Gastrocnemius medialis (tissue), 4 donors: ENCODE data around the gene FERMT1. TPM values are rescaled to one million over a fixed set of nuclear protein-coding genes. Genes with fewer than 3 reads are reported as not detected.

Experiments
- ATAC-seq, 2 donors: fragments of 150-250 bp; one replicate each; pipeline ENCODE4 v1.9.1; 2016
- DNase-seq, 2 donors: peaks; one replicate each; pipeline ENCODE4 v3.0.0-alpha.2; 2019
- H3K27ac ChIP-seq, 4 donors: fragments of 200-600 bp; sonication (generic); 1 replicate in 1 of 4; 2 replicates in 3 of 4; pipeline ENCODE4 v1.5.1; 2016 to 2018; ENCODE audit warnings: mild to moderate bottlenecking in 2 of 4, moderate library complexity in 1 of 4
- H3K27me3 ChIP-seq, 3 donors: fragments of 200-600 bp; sonication (generic) in 2 of 3; 1 replicate in 1 of 3; 2 replicates in 2 of 3; pipeline versions ENCODE4 v1.5.1 to v1.6.0; 2016 to 2019; ENCODE audit warnings: mild to moderate bottlenecking in 1 of 3, moderate library complexity in 1 of 3
- H3K36me3 ChIP-seq, 2 donors: fragments of 200-600 bp; sonication (generic) in 1 of 2; one replicate each; pipeline ENCODE4 v1.5.1; 2017 to 2018
- H3K4me1 ChIP-seq, 2 donors: fragments of 200-600 bp; sonication (generic) in 1 of 2; one replicate each; pipeline ENCODE4 v1.5.1; 2016 to 2017; ENCODE audit warnings: mild to moderate bottlenecking in 2 of 2
- H3K4me3 ChIP-seq, 4 donors: fragments of 200-600 bp; sonication (generic) in 3 of 4; 1 replicate in 1 of 4; 2 replicates in 3 of 4; pipeline ENCODE4 v1.5.1; 2016 to 2019; ENCODE audit warnings: mild to moderate bottlenecking in 2 of 4
- H3K9me3 ChIP-seq, 3 donors: fragments of 200-600 bp; sonication (generic) in 2 of 3; 1 replicate in 1 of 3; 2 replicates in 2 of 3; pipeline ENCODE4 v1.5.1; 2016 to 2019
- POLR2A ChIP-seq, 2 donors: fragments of 450-650 bp; IDR thresholded peaks; one replicate each; pipeline ENCODE4 v1.6.1; 2017; ENCODE audit warnings: antibody characterized with exemption in 2 of 2, mild to moderate bottlenecking in 2 of 2, moderate library complexity in 2 of 2
- in situ Hi-C, 4 donors: fragments of 200-750 bp; cut with MboI; loops; one replicate each; pipeline versions ENCODE4 v1.15.0 to v1.8.0; 2017; ENCODE audit warnings: low sequenced_read_pairs in 4 of 4
- intact Hi-C: fragments of 100-400 bp; cut with DNase I; formaldehyde crosslinking; loops from one replicate; pipeline ENCODE4 v1.15.1; 2023; ENCODE audit warnings: low total_unique reads
- total RNA-seq, 4 donors: library from RNA; depleted of rRNA; stranded (reverse); fragments of >200 nt; gene quantifications; one replicate each; pipeline versions ENCODE4 v1.1.0 to v1.2.3, GENCODE V29; 2016
- TF ChIP-seq, protein P1 (sequence below), 5 experiments: fragments of 450-650 bp in 3 of 5; fragments of 200-600 bp in 2 of 5; sonication (generic) in 2 of 5; IDR thresholded peaks in 4 of 5; conservative IDR thresholded peaks in 1 of 5; 1 replicate in 4 of 5; 2 replicates in 1 of 5; pipeline ENCODE4 v1.5.1; 2016 to 2019; ENCODE audit warnings: antibody characterized with exemption in 5 of 5, mild to moderate bottlenecking in 3 of 5, moderate library complexity in 3 of 5

FERMT1 gene
- total RNA-seq, 4 donors from 2014 or later: 0.09 to 0.36 TPM; not detected in 2

DNA sequence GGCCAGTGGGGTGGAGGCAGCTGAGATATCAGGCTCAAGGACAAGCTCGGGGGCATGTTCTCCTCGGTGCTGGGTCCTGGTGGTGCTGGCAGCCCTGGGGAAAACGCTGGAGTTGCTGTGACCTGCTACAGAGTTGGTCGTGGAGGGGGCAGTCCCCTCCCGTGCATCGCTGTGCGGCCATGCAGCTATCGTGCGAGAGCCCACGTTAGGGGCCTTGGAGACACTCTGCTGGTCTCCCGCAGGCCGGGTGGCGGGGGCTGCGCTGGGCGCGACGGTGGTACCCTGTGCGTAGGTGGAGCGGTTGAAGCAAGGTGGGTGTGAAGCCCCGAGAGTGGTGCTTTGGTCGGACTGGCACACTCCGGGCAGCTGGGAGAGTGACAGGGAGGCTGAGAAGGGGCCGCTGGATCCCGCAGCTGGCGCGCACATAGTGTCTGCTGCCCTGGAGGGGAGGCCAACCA lies 81.0 kb downstream of the FERMT1 start:
- Histone ChIP-seq H3K36me3 (peaks cover 0 to 49% of the 10 kb centered on the region in 2 donors), H3K4me3 (no peak overlapping the region), H3K9me3 (no peaks in the 10 kb centered on the region), H3K27me3 (no peaks in the 10 kb centered on the region), H3K27ac (no peak overlapping the region), H3K4me1 (no peaks in the 10 kb centered on the region)
- TF ChIP-seq, protein P1, sequence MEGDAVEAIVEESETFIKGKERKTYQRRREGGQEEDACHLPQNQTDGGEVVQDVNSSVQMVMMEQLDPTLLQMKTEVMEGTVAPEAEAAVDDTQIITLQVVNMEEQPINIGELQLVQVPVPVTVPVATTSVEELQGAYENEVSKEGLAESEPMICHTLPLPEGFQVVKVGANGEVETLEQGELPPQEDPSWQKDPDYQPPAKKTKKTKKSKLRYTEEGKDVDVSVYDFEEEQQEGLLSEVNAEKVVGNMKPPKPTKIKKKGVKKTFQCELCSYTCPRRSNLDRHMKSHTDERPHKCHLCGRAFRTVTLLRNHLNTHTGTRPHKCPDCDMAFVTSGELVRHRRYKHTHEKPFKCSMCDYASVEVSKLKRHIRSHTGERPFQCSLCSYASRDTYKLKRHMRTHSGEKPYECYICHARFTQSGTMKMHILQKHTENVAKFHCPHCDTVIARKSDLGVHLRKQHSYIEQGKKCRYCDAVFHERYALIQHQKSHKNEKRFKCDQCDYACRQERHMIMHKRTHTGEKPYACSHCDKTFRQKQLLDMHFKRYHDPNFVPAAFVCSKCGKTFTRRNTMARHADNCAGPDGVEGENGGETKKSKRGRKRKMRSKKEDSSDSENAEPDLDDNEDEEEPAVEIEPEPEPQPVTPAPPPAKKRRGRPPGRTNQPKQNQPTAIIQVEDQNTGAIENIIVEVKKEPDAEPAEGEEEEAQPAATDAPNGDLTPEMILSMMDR (IDR thresholded peaks at IDR 0.05 in 4 of 5, conservative IDR thresholded peaks at IDR 0.05 in 1 of 5): no peak
- TF ChIP-seq POLR2A (IDR thresholded peaks at IDR 0.05): no peak
- intact Hi-C loops (no loop called here), in situ Hi-C loops (no loop called here)
- ATAC-seq (no peak), DNase-seq (no peak)

DNA sequence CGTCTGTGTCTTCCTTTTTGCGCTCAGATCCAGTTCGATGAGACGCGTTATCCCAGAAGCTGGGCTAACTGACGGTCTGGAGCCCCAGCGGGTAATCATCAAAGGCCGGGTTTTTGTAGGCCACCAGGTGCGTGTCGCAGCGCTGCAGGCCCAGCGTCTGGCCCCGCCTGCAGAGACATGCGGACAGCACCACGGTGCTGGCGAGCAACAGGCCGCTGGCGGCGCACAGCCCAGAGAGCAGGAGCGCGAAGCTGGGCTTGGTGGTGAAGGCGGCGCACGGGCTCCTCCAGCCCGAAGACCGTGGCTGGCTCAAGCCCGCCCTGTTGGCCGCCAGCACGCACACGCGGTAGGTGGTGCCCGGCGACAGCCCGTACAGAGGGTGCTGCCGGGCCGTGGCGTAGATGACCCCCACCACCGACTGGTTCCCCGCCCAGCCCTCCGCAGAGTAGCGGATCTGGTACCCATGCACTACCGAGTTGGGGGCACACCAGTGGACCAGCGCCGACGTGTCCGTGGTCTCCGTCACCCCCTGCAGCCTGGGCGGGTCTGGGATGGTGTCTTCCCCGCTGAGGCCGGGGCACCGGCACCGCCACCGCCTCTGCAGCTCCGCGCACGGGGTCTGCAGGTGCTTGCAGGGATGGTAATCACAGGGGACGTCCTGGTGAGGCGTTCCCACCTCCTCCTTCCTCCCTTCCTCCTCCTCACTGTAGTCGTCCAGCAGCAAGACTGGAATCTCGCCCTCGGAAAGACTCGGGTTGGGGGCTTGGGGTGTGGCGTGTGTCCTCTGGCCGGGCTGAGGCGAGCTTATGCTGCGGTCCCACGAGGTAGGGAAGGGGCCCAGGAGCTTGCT lies 81.6 kb downstream of the FERMT1 start:
- Histone ChIP-seq H3K9me3 (no peaks in the 10 kb centered on the region), H3K36me3 (peaks cover 0 to 56% of the 10 kb centered on the region in 2 donors), H3K4me3 (no peak overlapping the region), H3K4me1 (no peaks in the 10 kb centered on the region), H3K27me3 (no peaks in the 10 kb centered on the region), H3K27ac (no peak overlapping the region)
- no peak for TF ChIP-seq POLR2A (IDR thresholded peaks at IDR 0.05)
- TF ChIP-seq, protein P1 (IDR thresholded peaks at IDR 0.05 in 4 of 5, conservative IDR thresholded peaks at IDR 0.05 in 1 of 5): no peak
- in situ Hi-C loops: no loop called here
- ATAC-seq (no peak), DNase-seq (no peak)
- intact Hi-C loops: no loop called here

DNA sequence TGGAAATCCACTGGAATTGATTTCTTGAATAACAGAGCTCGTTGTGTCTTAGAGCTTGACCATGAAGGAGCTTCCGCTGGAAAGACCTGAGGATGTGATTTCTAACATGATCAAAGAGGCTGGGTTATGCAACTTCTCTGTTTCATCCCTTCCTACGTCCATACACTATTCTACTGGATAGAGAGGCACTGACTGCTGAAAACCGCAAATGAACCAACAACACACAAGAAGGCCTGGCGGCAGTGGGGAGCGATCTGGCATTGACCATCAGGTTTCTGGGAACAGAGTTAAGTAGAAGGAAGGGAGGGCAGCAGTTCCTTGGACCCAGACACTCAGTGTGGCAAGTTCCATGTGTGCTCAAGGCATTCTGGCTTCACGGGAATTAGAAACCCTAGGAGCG lies 82.3 kb downstream of the FERMT1 start:
- Histone ChIP-seq H3K27me3 (no peaks in the 10 kb centered on the region), H3K27ac (no peak overlapping the region), H3K36me3 (peaks cover 0 to 62% of the 10 kb centered on the region in 2 donors), H3K9me3 (no peaks in the 10 kb centered on the region), H3K4me3 (no peak overlapping the region), H3K4me1 (peaks cover 0 to under 1% of the 10 kb centered on the region in 2 donors)
- intact Hi-C loops: no loop called here
- in situ Hi-C loops: no loop called here
- no peak for DNase-seq
- ATAC-seq: no peak
- TF ChIP-seq, protein P1 (IDR thresholded peaks at IDR 0.05 in 4 of 5, conservative IDR thresholded peaks at IDR 0.05 in 1 of 5): no peak
- TF ChIP-seq POLR2A (IDR thresholded peaks at IDR 0.05): no peak

DNA sequence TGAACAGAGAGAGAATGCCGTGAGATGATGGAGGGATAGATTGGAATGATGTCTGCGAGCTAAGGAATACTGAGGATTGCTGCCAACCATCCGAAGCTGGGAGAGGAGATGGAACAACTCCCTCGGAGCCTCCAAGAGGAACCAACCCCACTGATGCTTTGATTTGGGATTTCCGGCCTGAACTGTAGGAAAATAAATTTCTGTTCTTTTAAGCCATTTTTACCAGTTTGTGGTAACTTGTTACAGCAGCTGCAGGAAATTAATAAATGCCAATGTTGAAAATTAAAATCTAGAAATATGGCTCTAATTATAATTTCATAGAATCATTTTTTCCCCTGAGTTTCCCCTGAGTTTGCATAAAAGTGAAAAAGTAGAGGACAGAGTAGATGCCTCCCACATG lies 83.1 kb downstream of the FERMT1 start:
- Histone ChIP-seq H3K36me3 (peaks cover 0 to 70% of the 10 kb centered on the region in 2 donors), H3K27me3 (no peaks in the 10 kb centered on the region), H3K27ac (no peak overlapping the region), H3K9me3 (no peaks in the 10 kb centered on the region), H3K4me3 (no peak overlapping the region), H3K4me1 (peaks cover 6 to 8% of the 10 kb centered on the region in 2 donors)
- DNase-seq (no peak), ATAC-seq (no peak)
- TF ChIP-seq POLR2A (IDR thresholded peaks at IDR 0.05): no peak
- TF ChIP-seq, protein P1 (IDR thresholded peaks at IDR 0.05 in 4 of 5, conservative IDR thresholded peaks at IDR 0.05 in 1 of 5): no peak
- intact Hi-C loops: no loop called here
- in situ Hi-C loops: no loop called here
